GM12878 (cell line): ENCODE measurements around the gene NKAIN2. TPM values are rescaled to one million over a fixed set of nuclear protein-coding genes. Genes with fewer than 3 reads are reported as not detected.

Source experiments
- ATAC-seq: fragments of 200-7000 bp; cut with Tn5 transposase; 3 replicates; pipeline ENCODE4 v1.9.1; 2020; ENCODE audit warnings: mild to moderate bottlenecking, moderate library complexity
- BruUV-seq: library from RNA; stranded (reverse); fragments of 400-500 nt; replicated peaks from 2 replicates; lab custom pipeline; 2021; lab: Mats Ljungman, UMichigan
- CTCF ChIA-PET: fragments of 300-600 bp; sonication (Branson Sonifier 250); formaldehyde crosslinking; extraction: SDS; loops from one replicate; lab custom pipeline; 2021; ENCODE audit warnings: inconsistent platforms; lab: Yijun Ruan, JAX
- POLR2A ChIA-PET: fragments of 350-600 bp; formaldehyde crosslinking; extraction: SDS; loops from one replicate; lab custom pipeline; 2021; ENCODE audit warnings: inconsistent platforms; lab: Charles Lee
- RAD21 ChIA-PET: fragments of 300-600 bp; sonication (Branson Sonifier 250); formaldehyde crosslinking; loops from one replicate; lab custom pipeline; 2023; ENCODE audit warnings: antibody characterized with exemption; ENCODE audit not compliant: unreplicated experiment; lab: Charles Lee
- SMC1A ChIA-PET: fragments of 300-600 bp; sonication (Branson Sonifier 250); formaldehyde crosslinking; loops from one replicate; lab custom pipeline; 2023; ENCODE audit not compliant: unreplicated experiment, uncharacterized antibody; lab: Charles Lee
- DNase-seq: peaks from one replicate; pipeline ENCODE4 v3.0.0-alpha.2; 2011; ENCODE audit warnings: low read depth, low spot score
- FAIRE-seq: peaks from 3 replicates; lab custom pipeline; 2011; peaks lifted over from hg19 to GRCh38; lab: Jason Lieb, UNC
- H2AFZ ChIP-seq: 2 replicates; pipeline ENCODE4 v1.6.0; 2011; ENCODE audit warnings: low read depth, low read length, control low read depth; ENCODE audit not compliant: control insufficient read depth
- H3K27ac ChIP-seq: 2 replicates; pipeline ENCODE4 v1.5.1; 2011; ENCODE audit warnings: control low read depth; ENCODE audit not compliant: control insufficient read depth, insufficient read depth
- H3K27me3 ChIP-seq, 2 experiments: replicated peaks in 1 of 2; 2 replicates each; pipeline versions ENCODE4 v1.6.0 to v1.6.1; 2011; ENCODE audit warnings: low read length in 1 of 2; ENCODE audit not compliant: control insufficient read depth in 2 of 2, insufficient read depth in 2 of 2
- H3K36me3 ChIP-seq, 2 experiments: 2 replicates each; pipeline ENCODE4 v1.5.1; 2011; ENCODE audit warnings: low read length in 1 of 2; ENCODE audit not compliant: control insufficient read depth in 2 of 2, insufficient read depth in 2 of 2
- H3K4me1 ChIP-seq: 2 replicates; pipeline ENCODE4 v1.6.1; 2011; ENCODE audit warnings: mild to moderate bottlenecking, low read length, moderate library complexity, mixed read lengths; ENCODE audit not compliant: control insufficient read depth, insufficient read depth
- H3K4me2 ChIP-seq: 2 replicates; pipeline ENCODE4 v1.6.0; 2011; ENCODE audit warnings: control low read depth; ENCODE audit not compliant: control insufficient read depth, insufficient read depth
- H3K4me3 ChIP-seq: fragments of 200-600 bp; sonication (generic); 2 replicates; pipeline ENCODE4 v1.5.1; 2016
- H3K79me2 ChIP-seq: 2 replicates; pipeline ENCODE4 v1.6.0; 2011; ENCODE audit warnings: low read length; ENCODE audit not compliant: control insufficient read depth, insufficient read depth
- H3K9ac ChIP-seq: 2 replicates; pipeline ENCODE4 v1.8.0; 2011; ENCODE audit warnings: low read length, control low read depth, mixed read lengths; ENCODE audit not compliant: control insufficient read depth, insufficient read depth
- H3K9me3 ChIP-seq: replicated peaks from 3 replicates; pipeline ENCODE4 v1.5.1; 2011; ENCODE audit warnings: mild to moderate bottlenecking, low read length; ENCODE audit not compliant: control insufficient read depth, insufficient read depth
- H4K20me1 ChIP-seq: 2 replicates; pipeline ENCODE4 v1.6.0; 2011; ENCODE audit not compliant: control insufficient read depth, insufficient read depth
- BCL3 ChIP-seq: IDR thresholded peaks from 2 replicates; pipeline ENCODE4 v1.6.1; 2011; ENCODE audit warnings: borderline replicate concordance, low read depth, mild to moderate bottlenecking, moderate library complexity, low read length; ENCODE audit not compliant: insufficient read depth, poor library complexity, severe bottlenecking
- CBFB ChIP-seq: IDR thresholded peaks from 2 replicates; pipeline ENCODE4 v1.6.1; 2016; ENCODE audit warnings: antibody characterized with exemption, low read depth
- HCFC1 ChIP-seq: fragments of 150-350 bp; IDR thresholded peaks from 2 replicates; pipeline ENCODE4 v1.6.1; 2014; ENCODE audit warnings: low read length
- HDAC2 ChIP-seq: fragments of 200-600 bp; sonication (generic); IDR thresholded peaks from 2 replicates; pipeline ENCODE4 v1.6.1; 2017
- KDM1A ChIP-seq: fragments of 200-600 bp; sonication (generic); IDR thresholded peaks from 2 replicates; pipeline ENCODE4 v1.6.1; 2016; ENCODE audit warnings: borderline replicate concordance
- LARP7 ChIP-seq: fragments of 450-650 bp; IDR thresholded peaks from 2 replicates; pipeline ENCODE4 v1.6.1; 2017; ENCODE audit warnings: mild to moderate bottlenecking
- MAX ChIP-seq: IDR thresholded peaks from 2 replicates; pipeline ENCODE4 v1.6.1; 2012; ENCODE audit warnings: low read depth, low read length, improper control_type of control experiment
- PAX8 ChIP-seq: fragments of 450-650 bp; IDR thresholded peaks from 2 replicates; pipeline ENCODE4 v1.6.1; 2017; ENCODE audit warnings: mild to moderate bottlenecking, moderate library complexity
- PKNOX1 ChIP-seq: fragments of 450-650 bp; IDR thresholded peaks from 2 replicates; pipeline ENCODE4 v1.6.1; 2016; ENCODE audit warnings: mild to moderate bottlenecking
- POLR2A ChIP-seq: IDR thresholded peaks from 2 replicates; pipeline ENCODE4 v1.6.1; 2011; ENCODE audit warnings: low read depth, mild to moderate bottlenecking, low read length
- RELA ChIP-seq: fragments of 450-650 bp; IDR thresholded peaks from 2 replicates; pipeline ENCODE4 v1.8.0; 2014; ENCODE audit warnings: borderline replicate concordance; ENCODE audit not compliant: partially characterized antibody
- SMC3 ChIP-seq: IDR thresholded peaks from 2 replicates; pipeline ENCODE4 v1.6.1; 2011; ENCODE audit warnings: low read length, improper control_type of control experiment, borderline replicate concordance
- TCF7 ChIP-seq: IDR thresholded peaks from 2 replicates; pipeline ENCODE4 v1.6.1; 2014; ENCODE audit warnings: antibody characterized with exemption, borderline replicate concordance
- ZBED1 ChIP-seq: IDR thresholded peaks from 2 replicates; pipeline ENCODE4 v1.6.1; 2016; ENCODE audit warnings: borderline replicate concordance
- ZBTB40 ChIP-seq: fragments of 450-650 bp; IDR thresholded peaks from 2 replicates; pipeline ENCODE4 v1.6.1; 2016; ENCODE audit warnings: mild to moderate bottlenecking, moderate library complexity, borderline replicate concordance
- WGBS: methylation state at CpG from one replicate; pipeline ENCODE4 v1.1.6; 2016; ENCODE audit warnings: low lambda C conversion rate; ENCODE audit not compliant: insufficient replicate concordance, insufficient coverage; ENCODE audit errors: missing lambda C conversion rate; 5-methylcytosine and 5-hydroxymethylcytosine counted together
- in situ Hi-C: fragments of 300-500 bp; cut with MboI; formaldehyde crosslinking; loops from 9 replicates; pipeline ENCODE4 v1.14.3; 2018; ENCODE audit warnings: mixed read lengths
- intact Hi-C: fragments of 100-400 bp; cut with micrococcal nuclease; formaldehyde crosslinking; loops from one replicate; pipeline ENCODE4 v1.14.2; 2022; ENCODE audit not compliant: unreplicated experiment
- polyA plus RNA-seq, 11 experiments: library from polyadenylated mRNA; depleted of rRNA in 4 of 11; unstranded in 6 of 11; stranded (reverse) in 5 of 11; fragments of >200 nt; fragmentation: Nextera tagmentation in 4 of 11; fragmentation: Illumina TruSeq in 1 of 11; extraction: Ambion mirVana in 4 of 11; extraction: Trizol in 1 of 11; gene quantifications; 1 replicate in 1 of 11; 2 replicates in 10 of 11; pipeline versions ENCODE4 v1.2.1 to v1.2.3, GENCODE V29; 2011 to 2016; ENCODE audit warnings: inconsistent platforms in 2 of 11, missing spikeins in 2 of 11, low read depth in 1 of 11
- total RNA-seq, 4 experiments: library from RNA; depleted of rRNA in 3 of 4; stranded (reverse); fragments of >200 nt in 3 of 4; fragmentation: Illumina TruSeq in 1 of 4; extraction: Trizol in 1 of 4; gene quantifications; 2 replicates each; pipeline versions ENCODE4 v1.2.1 to v1.2.3, GENCODE V29; 2013 to 2021

NKAIN2 gene
- total and polyA plus RNA-seq, 10 of the 15 experiments (the other 5 are each of a cell fraction or from before 2014, with no cell fraction given): not detected

GRCh38 chr6:123953920-123954319 is 150.3 kb downstream of the NKAIN2 start:
- CTCF ChIA-PET: no interaction called here
- Histone ChIP-seq H3K9ac (no peak overlapping the region), H3K27me3 (no peaks in the 10 kb centered on the region), H2AFZ (no peak overlapping the region)
- intact Hi-C loops: no loop called here
- TF ChIP-seq PAX8 (no peak), POLR2A (no peak), CBFB (no peak), KDM1A (no peak), ZBED1 (no peak), BCL3 (no peak), MAX (no peak), TCF7 (no peak), PKNOX1 (no peak), LARP7 (no peak), ZBTB40 (no peak), RELA (no peak), SMC3 (no peak), HDAC2 (no peak), HCFC1 (no peak)
- TF ChIP-seq, all 136 proteins: peak for 0
- Histone ChIP-seq H3K79me2 (no peaks in the 10 kb centered on the region), H3K9me3 (no peaks in the 10 kb centered on the region), H3K27ac (no peak overlapping the region), H4K20me1 (no peaks in the 10 kb centered on the region), H3K4me2 (no peak overlapping the region), H3K4me1 (no peaks in the 10 kb centered on the region), H3K4me3 (no peak overlapping the region), H3K36me3 (no peaks in the 10 kb centered on the region)
- WGBS: 56% methylated on average over 4 of the region's 4 CpGs
- in situ Hi-C loops: no loop called here
- DNase-seq (no peak), ATAC-seq (no peak), FAIRE-seq (no peak)
- ChIA-PET SMC1A (no interaction called here), RAD21 (no interaction called here), POLR2A (interaction anchor here (0.6 kb wide), 1 partner anchor 1755 kb away, joined by 3 read pairs; no protein-coding TSS in a partner anchor)
- no TSS peak for BruUV-seq
